A549 (cell line): ENCODE results near the gene PASK. TPM values are rescaled to one million over a fixed set of nuclear protein-coding genes. Genes with fewer than 3 reads are reported as not detected.

Experiments
- ATAC-seq, 2 experiments: fragments of 200-7000 bp in 1 of 2; fragments of >200 bp in 1 of 2; cut with Nextera tagmentation in 1 of 2; cut with Tn5 transposase in 1 of 2; 3 replicates each; pipeline versions ENCODE4 v1.8.0 to v1.9.1; 2018 to 2020; ENCODE audit warnings: mild to moderate bottlenecking in 1 of 2, moderate library complexity in 1 of 2
- CTCF ChIA-PET: fragments of 300-600 bp; sonication (Branson Sonifier 250); formaldehyde crosslinking; extraction: SDS; loops from one replicate; lab custom pipeline; 2021; ENCODE audit warnings: antibody characterized with exemption, inconsistent platforms; lab: Yijun Ruan, JAX
- POLR2A ChIA-PET: fragments of 350-600 bp; formaldehyde crosslinking; extraction: SDS; loops from one replicate; lab custom pipeline; 2021; ENCODE audit warnings: antibody characterized with exemption, inconsistent platforms; lab: Yijun Ruan, JAX
- DNase-seq, 2 experiments: peaks; one replicate each; pipeline versions ENCODE4 v3.0.0 to v3.0.0-alpha.2; 2011 to 2016; ENCODE audit warnings: low read depth in 1 of 2, low spot score in 1 of 2
- FAIRE-seq: peaks from 2 replicates; lab custom pipeline; 2011; peaks lifted over from hg19 to GRCh38; lab: Jason Lieb, UNC
- H3K27ac ChIP-seq, 2 experiments: fragments of >200 bp; sonication (Bioruptor Twin); formaldehyde crosslinking; 3 replicates each; pipeline ENCODE4 v1.5.1; 2016 to 2017
- H3K4me1 ChIP-seq: fragments of >200 bp; sonication (Bioruptor Twin); formaldehyde crosslinking; 3 replicates; pipeline ENCODE4 v1.6.1; 2016
- H3K4me2 ChIP-seq: fragments of >200 bp; sonication (Bioruptor Twin); formaldehyde crosslinking; 3 replicates; pipeline ENCODE4 v1.6.1; 2016
- H3K4me3 ChIP-seq: fragments of >200 bp; sonication (Bioruptor Twin); formaldehyde crosslinking; 3 replicates; pipeline ENCODE4 v1.5.1; 2016
- H3K9me3 ChIP-seq: fragments of >200 bp; sonication (Bioruptor Twin); formaldehyde crosslinking; 3 replicates; pipeline ENCODE4 v1.6.1; 2016
- BCL3 ChIP-seq: fragments of >200 bp; sonication (Bioruptor Twin); formaldehyde crosslinking; IDR thresholded peaks from 3 replicates; pipeline ENCODE4 v1.6.1; 2016
- BHLHE40 ChIP-seq: IDR thresholded peaks from 2 replicates; pipeline ENCODE4 v1.6.1; 2012; ENCODE audit warnings: low read depth, low read length, inconsistent platforms
- EP300 ChIP-seq, 2 experiments: fragments of >200 bp; sonication (Bioruptor Twin); formaldehyde crosslinking; IDR thresholded peaks; 2 replicates in 1 of 2; 3 replicates in 1 of 2; pipeline ENCODE4 v1.6.1; 2016 to 2017
- ESRRA ChIP-seq: fragments of 150-350 bp; IDR thresholded peaks from 2 replicates; pipeline ENCODE4 v1.6.1; 2014; ENCODE audit warnings: mild to moderate bottlenecking, low read length, borderline replicate concordance
- FOSB ChIP-seq: fragments of 250-450 bp; sonication (Bioruptor Pico); IDR thresholded peaks from 2 replicates; pipeline ENCODE4 v1.5.0; 2020; ENCODE audit warnings: mild to moderate bottlenecking, moderate library complexity
- FOXS1 ChIP-seq: fragments of 250-450 bp; sonication (Bioruptor Pico); IDR thresholded peaks from 2 replicates; pipeline ENCODE4 v1.5.0; 2020; ENCODE audit warnings: mild to moderate bottlenecking, moderate library complexity
- HEYL ChIP-seq: fragments of 250-450 bp; sonication (Bioruptor Pico); IDR thresholded peaks from 2 replicates; pipeline ENCODE4 v1.8.0; 2021; ENCODE audit warnings: mild to moderate bottlenecking, moderate library complexity
- HOXB5 ChIP-seq: fragments of 250-450 bp; sonication (Bioruptor Pico); IDR thresholded peaks from 2 replicates; pipeline ENCODE4 v1.5.0; 2020; ENCODE audit warnings: mild to moderate bottlenecking, moderate library complexity
- KDM1A ChIP-seq: fragments of 200-600 bp; sonication (generic); IDR thresholded peaks from 2 replicates; pipeline ENCODE4 v1.6.1; 2016; ENCODE audit warnings: low read depth, mild to moderate bottlenecking
- MYC ChIP-seq: IDR thresholded peaks from 2 replicates; pipeline ENCODE4 v1.6.1; 2012; ENCODE audit warnings: mild to moderate bottlenecking, inconsistent platforms, low read length, improper control_type of control experiment, borderline replicate concordance
- NFE2L2 ChIP-seq: fragments of 150-350 bp; conservative IDR thresholded peaks from 2 replicates; pipeline ENCODE4 v1.6.1; 2014; ENCODE audit warnings: low read length
- NR3C1 ChIP-seq: fragments of >200 bp; sonication (Bioruptor Twin); formaldehyde crosslinking; IDR thresholded peaks from 3 replicates; pipeline ENCODE4 v1.6.1; 2017
- PBX3 ChIP-seq: IDR thresholded peaks from 2 replicates; pipeline ENCODE4 v1.6.1; 2012
- RARB ChIP-seq: fragments of 250-450 bp; sonication (Bioruptor Pico); IDR thresholded peaks from 2 replicates; pipeline ENCODE4 v1.8.0; 2021; ENCODE audit warnings: mild to moderate bottlenecking, moderate library complexity
- SREBF2 ChIP-seq: fragments of 450-650 bp; IDR thresholded peaks from 2 replicates; pipeline ENCODE4 v1.6.1; 2014; ENCODE audit warnings: mild to moderate bottlenecking, moderate library complexity
- TFCP2L1 ChIP-seq: fragments of 250-450 bp; sonication (Bioruptor Pico); IDR thresholded peaks from 2 replicates; pipeline ENCODE4 v1.5.0; 2021; ENCODE audit warnings: mild to moderate bottlenecking
- TP53 ChIP-seq: fragments of 250-450 bp; sonication (Bioruptor Pico); IDR thresholded peaks from 2 replicates; pipeline ENCODE4 v1.5.0; 2021; ENCODE audit warnings: mild to moderate bottlenecking, moderate library complexity
- ZNF302 ChIP-seq: fragments of 250-450 bp; sonication (Bioruptor Pico); IDR thresholded peaks from 2 replicates; pipeline ENCODE4 v1.9.0; 2021; ENCODE audit warnings: inconsistent platforms, mild to moderate bottlenecking, moderate library complexity
- ZSCAN20 ChIP-seq: fragments of 250-450 bp; sonication (Bioruptor Pico); IDR thresholded peaks from 2 replicates; pipeline ENCODE4 v1.8.0; 2022; ENCODE audit warnings: mild to moderate bottlenecking, moderate library complexity
- WGBS: methylation state at CpG from one replicate; pipeline ENCODE4 v1.1.6; 2017; ENCODE audit errors: missing lambda C conversion rate; 5-methylcytosine and 5-hydroxymethylcytosine counted together
- polyA plus RNA-seq, 4 experiments: library from polyadenylated mRNA; depleted of rRNA in 3 of 4; stranded (reverse); fragments of >200 nt; fragmentation: RNase III in 1 of 4; extraction: RNeasy Plus Mini Kit Qiagen cat#74134 plus additional on column Dnase treatment in 1 of 4; gene quantifications; 2 replicates in 3 of 4; 3 replicates in 1 of 4; pipeline ENCODE4 v1.2.3, GENCODE V29; 2011 to 2017
- TF ChIP-seq, protein P1 (sequence below): fragments of >200 bp; sonication (Bioruptor Twin); formaldehyde crosslinking; IDR thresholded peaks from 3 replicates; pipeline ENCODE4 v1.5.1; 2016

The PASK gene
- polyA plus RNA-seq, 2 of the 4 experiments (the other 2 are of a cell fraction), result 7.4 to 12.4 TPM

DNA sequence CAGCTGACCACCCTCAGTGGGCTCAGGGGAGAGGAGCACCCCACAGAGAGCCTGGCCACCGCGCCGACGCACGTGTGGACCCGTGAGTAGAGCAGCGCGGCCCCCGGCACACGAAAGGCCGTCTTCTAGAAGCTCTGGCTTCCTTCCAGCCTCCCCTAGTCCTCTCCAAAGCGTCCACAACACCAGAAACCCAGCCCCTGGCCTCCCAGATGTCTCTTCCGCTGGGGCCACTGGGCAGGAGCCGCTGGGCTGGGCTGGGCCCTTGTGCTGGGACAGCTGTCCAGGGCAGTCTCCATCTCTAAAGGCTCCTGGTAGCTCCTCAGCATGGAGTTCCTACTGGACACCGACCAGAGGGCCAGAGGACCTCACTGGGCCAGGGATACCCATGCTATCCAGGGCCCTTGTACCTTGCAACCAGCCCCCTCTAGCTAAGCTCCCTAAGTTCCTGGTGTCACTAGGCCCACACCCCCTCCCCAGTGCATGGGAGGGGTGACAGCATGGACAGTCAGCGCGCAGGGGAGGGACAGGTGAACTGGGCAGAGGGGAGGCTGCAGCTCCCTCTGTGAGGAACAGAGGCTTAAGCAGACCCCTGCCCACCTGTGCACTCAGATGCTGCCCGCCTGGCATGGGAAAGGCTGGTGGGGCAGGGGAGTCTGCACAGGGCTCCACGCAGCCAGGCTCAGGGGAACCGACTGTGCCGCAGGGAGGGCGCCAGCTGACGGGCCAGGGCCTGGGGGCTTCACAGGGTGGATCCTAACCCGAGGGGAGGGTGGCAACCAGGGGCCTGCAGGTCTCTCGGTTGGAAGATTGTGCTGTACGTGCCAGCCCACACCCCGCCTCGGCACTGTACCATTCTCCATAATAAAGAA is 80.1 kb downstream of the PASK start:
- TF ChIP-seq NR3C1, result no peak
- no peaks in the 10 kb centered on the region for H3K4me1 ChIP-seq
- H3K27ac ChIP-seq, result no peak overlapping the region
- ChIA-PET POLR2A (no interaction called here), CTCF (interaction anchor here (0.8 to 2.0 kb wide), 2 partner anchors 9 to 21 kb away, joined by 3 to 6 read pairs; no protein-coding TSS in a partner anchor)
- no peak overlapping the region for H3K4me2 ChIP-seq
- ATAC-seq (no peak), FAIRE-seq (no peak), DNase-seq (no peak)
- no peak overlapping the region for H3K4me3 ChIP-seq
- H3K9me3 ChIP-seq, result no peaks in the 10 kb centered on the region
- WGBS, result 84% methylated on average over 16 of the region's 28 CpGs

- H3K9me3 ChIP-seq, result no peaks in the 10 kb centered on the region
- H3K4me2 ChIP-seq, result no peak overlapping the region
- H3K4me1 ChIP-seq, result no peaks in the 10 kb centered on the region
- ChIA-PET POLR2A (no interaction called here), CTCF (interaction anchor here (2.0 kb wide), 1 partner anchor 10 kb away, joined by 6 read pairs; no protein-coding TSS in a partner anchor)
- H3K4me3 ChIP-seq, result no peak overlapping the region
- TF ChIP-seq FOXS1 (CRISPR knock-in tag) (no peak), EP300 (IDR thresholded peaks at IDR 0.05) (no peak), KDM1A (no peak), NFE2L2 (no peak), NR3C1 (no peak), SREBF2 (no peak), PBX3 (no peak), TFCP2L1 (CRISPR knock-in tag) (no peak), HOXB5 (CRISPR knock-in tag) (no peak), MYC (no peak), BCL3 (no peak), ZNF302 (CRISPR knock-in tag) (no peak), FOSB (no peak), BHLHE40 (no peak), ESRRA (no peak), ZSCAN20 (CRISPR knock-in tag) (no peak), HEYL (CRISPR knock-in tag) (no peak), RARB (no peak), TP53 (CRISPR knock-in tag) (no peak)
- TF ChIP-seq, protein P1, sequence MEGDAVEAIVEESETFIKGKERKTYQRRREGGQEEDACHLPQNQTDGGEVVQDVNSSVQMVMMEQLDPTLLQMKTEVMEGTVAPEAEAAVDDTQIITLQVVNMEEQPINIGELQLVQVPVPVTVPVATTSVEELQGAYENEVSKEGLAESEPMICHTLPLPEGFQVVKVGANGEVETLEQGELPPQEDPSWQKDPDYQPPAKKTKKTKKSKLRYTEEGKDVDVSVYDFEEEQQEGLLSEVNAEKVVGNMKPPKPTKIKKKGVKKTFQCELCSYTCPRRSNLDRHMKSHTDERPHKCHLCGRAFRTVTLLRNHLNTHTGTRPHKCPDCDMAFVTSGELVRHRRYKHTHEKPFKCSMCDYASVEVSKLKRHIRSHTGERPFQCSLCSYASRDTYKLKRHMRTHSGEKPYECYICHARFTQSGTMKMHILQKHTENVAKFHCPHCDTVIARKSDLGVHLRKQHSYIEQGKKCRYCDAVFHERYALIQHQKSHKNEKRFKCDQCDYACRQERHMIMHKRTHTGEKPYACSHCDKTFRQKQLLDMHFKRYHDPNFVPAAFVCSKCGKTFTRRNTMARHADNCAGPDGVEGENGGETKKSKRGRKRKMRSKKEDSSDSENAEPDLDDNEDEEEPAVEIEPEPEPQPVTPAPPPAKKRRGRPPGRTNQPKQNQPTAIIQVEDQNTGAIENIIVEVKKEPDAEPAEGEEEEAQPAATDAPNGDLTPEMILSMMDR, result no peak
- no peak for ATAC-seq
- WGBS, result 64% methylated on average over 25 of the region's 25 CpGs
- no peak overlapping the region for H3K27ac ChIP-seq
- no peak for FAIRE-seq
- DNase-seq, result no peak
Observed at GRCh38 chr2:241068136-241068941, 80.9 kb downstream of the PASK start.
